PC-9 (cell line): ENCODE data around the gene CPEB2. TPM values are rescaled to one million over a fixed set of nuclear protein-coding genes. Genes with fewer than 3 reads are reported as not detected.
A peak's percentile ranks its signal among the peaks of the same experiment; 100 is the strongest.

Experiments used
- BruUV-seq: library from RNA; stranded (reverse); fragments of 400-500 nt; replicated peaks from 2 replicates; lab custom pipeline; 2021; lab: Mats Ljungman, UMichigan
- CTCF ChIA-PET: fragments of 300-600 bp; sonication (Branson Sonifier 250); formaldehyde crosslinking; loops from one replicate; lab custom pipeline; 2022; ENCODE audit warnings: antibody characterized with exemption; lab: Charles Lee
- POLR2A ChIA-PET: fragments of 300-600 bp; sonication (Branson Sonifier 250); formaldehyde crosslinking; loops from one replicate; lab custom pipeline; 2022; ENCODE audit warnings: antibody characterized with exemption; ENCODE audit not compliant: unreplicated experiment; lab: Charles Lee
- DNase-seq, 2 experiments: peaks; one replicate each; pipeline versions ENCODE4 v3.0.0 to v3.0.0-alpha.2; 2015 to 2022; ENCODE audit warnings: mixed read lengths in 1 of 2
- H2AFZ ChIP-seq: fragments of 200-600 bp; sonication (generic); 2 replicates; pipeline ENCODE4 v1.8.1; 2017; ENCODE audit warnings: antibody characterized with exemption
- H3F3A ChIP-seq: fragments of 200-600 bp; sonication (generic); 2 replicates; pipeline ENCODE4 v1.8.1; 2017; ENCODE audit warnings: antibody characterized with exemption, mild to moderate bottlenecking, low read depth; ENCODE audit not compliant: insufficient read depth
- H3K27ac ChIP-seq: fragments of 200-600 bp; sonication (generic); 2 replicates; pipeline ENCODE4 v1.6.1; 2016; ENCODE audit warnings: mixed run types
- H3K27me3 ChIP-seq: fragments of 200-600 bp; sonication (generic); 2 replicates; pipeline ENCODE4 v1.6.1; 2016; ENCODE audit warnings: low read depth, mixed run types; ENCODE audit not compliant: insufficient read depth
- H3K36me3 ChIP-seq: fragments of 200-600 bp; sonication (generic); 2 replicates; pipeline ENCODE4 v1.6.1; 2016; ENCODE audit warnings: low read depth, mixed run types
- H3K4me1 ChIP-seq: fragments of 200-600 bp; sonication (generic); replicated peaks from 2 replicates; pipeline ENCODE4 v1.6.1; 2016; ENCODE audit warnings: mixed run types; ENCODE audit not compliant: insufficient read depth
- H3K4me2 ChIP-seq: fragments of 200-600 bp; sonication (generic); 2 replicates; pipeline ENCODE4 v1.6.1; 2017; ENCODE audit warnings: mixed run types
- H3K4me3 ChIP-seq: fragments of 200-600 bp; sonication (generic); 2 replicates; pipeline ENCODE4 v1.6.1; 2016; ENCODE audit warnings: mixed run types
- H3K79me2 ChIP-seq: fragments of 200-600 bp; sonication (generic); 2 replicates; pipeline ENCODE4 v1.6.1; 2017; ENCODE audit warnings: low read depth, mixed run types
- H3K9me2 ChIP-seq: fragments of 200-600 bp; sonication (generic); 2 replicates; pipeline ENCODE4 v1.8.1; 2017; ENCODE audit warnings: mild to moderate bottlenecking; ENCODE audit not compliant: insufficient read depth
- H3K9me3 ChIP-seq: fragments of 200-600 bp; sonication (generic); 2 replicates; pipeline ENCODE4 v1.8.1; 2016; ENCODE audit warnings: low read depth; ENCODE audit not compliant: insufficient read depth
- H4K20me1 ChIP-seq: fragments of 200-600 bp; sonication (generic); 2 replicates; pipeline ENCODE4 v1.8.1; 2017; ENCODE audit not compliant: insufficient read depth
- CTCF ChIP-seq: fragments of 200-600 bp; sonication (generic); conservative IDR thresholded peaks from 2 replicates; pipeline ENCODE4 v1.6.1; 2017; ENCODE audit warnings: mixed run types, antibody characterized with exemption, mild to moderate bottlenecking, moderate library complexity
- EZH2 ChIP-seq: fragments of 200-600 bp; sonication (generic); IDR thresholded peaks from 2 replicates; pipeline ENCODE4 v1.8.0; 2017; ENCODE audit warnings: antibody characterized with exemption, low read depth
- intact Hi-C: fragments of 100-400 bp; cut with micrococcal nuclease; formaldehyde crosslinking; loops from one replicate; pipeline ENCODE4 v1.10.0; 2022; ENCODE audit not compliant: unreplicated experiment
- total RNA-seq: library from RNA; stranded (reverse); gene quantifications from 2 replicates; pipeline ENCODE4 v1.2.3, GENCODE V29; 2021

Gene CPEB2
- total RNA-seq, 1 experiment from 2014 or later, result 9.4 TPM

DNA sequence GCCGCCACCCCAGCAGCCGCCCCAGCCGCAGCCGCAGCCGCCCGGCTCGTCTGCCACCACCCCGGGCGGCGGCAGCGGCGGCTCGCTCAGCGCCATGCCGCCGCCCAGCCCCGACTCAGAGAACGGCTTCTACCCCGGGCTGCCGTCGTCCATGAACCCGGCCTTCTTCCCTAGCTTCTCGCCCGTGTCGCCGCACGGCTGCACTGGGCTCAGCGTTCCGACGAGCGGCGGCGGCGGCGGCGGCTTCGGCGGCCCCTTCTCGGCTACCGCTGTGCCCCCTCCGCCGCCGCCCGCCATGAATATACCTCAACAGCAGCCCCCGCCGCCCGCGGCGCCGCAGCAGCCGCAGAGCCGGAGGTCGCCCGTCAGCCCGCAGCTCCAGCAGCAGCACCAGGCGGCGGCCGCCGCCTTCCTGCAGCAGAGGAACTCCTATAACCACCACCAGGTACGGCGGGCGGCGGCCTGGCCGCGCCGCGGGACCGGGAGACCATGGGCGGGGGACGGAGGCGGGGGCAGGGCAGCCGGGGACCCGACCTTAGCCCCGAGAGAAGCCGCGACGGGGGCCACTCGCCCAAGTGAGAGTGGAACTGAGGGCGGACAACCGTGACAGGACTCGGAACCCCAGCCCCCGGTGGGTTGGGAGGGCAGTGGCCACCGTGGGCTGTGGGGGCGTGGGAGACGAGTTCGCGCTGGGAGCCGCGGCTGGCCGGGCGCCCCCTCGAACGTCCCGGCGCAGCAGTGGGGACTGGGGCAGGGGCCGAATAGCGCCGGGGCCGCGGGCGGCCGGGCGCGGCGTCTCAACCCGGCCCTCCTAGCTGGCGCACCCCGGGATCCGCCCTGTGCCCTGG is 1.8 kb downstream of the CPEB2 start:
- H3K4me2 ChIP-seq, result peak overlapping the region; percentile 79

GRCh38 chr4:15004739-15005301 is 2.5 kb downstream of the CPEB2 start:
- no peak for TF ChIP-seq EZH2
- no peak for TF ChIP-seq CTCF
- BruUV-seq, result TSS peak; percentile 22
- DNase-seq, result peak; percentile 75 to 85
- peak overlapping the region; percentile 60 for H3K4me3 ChIP-seq
- no peaks in the 10 kb centered on the region; the same call in 1 of the 2 replicates for H3K36me3 ChIP-seq
- H3K9me3 ChIP-seq, result no peaks in the 10 kb centered on the region
- no peaks in the 10 kb centered on the region for H3K9me2 ChIP-seq
- H3K4me2 ChIP-seq, result peak overlapping the region; percentile 79
- H3K27ac ChIP-seq, result peak overlapping the region; percentile 21
- peak overlapping the region; percentile 64 for H2AFZ ChIP-seq
- intact Hi-C loops, result loop anchor here (2.0 to 10.0 kb wide), 7 partner anchors 220 to 1348 kb away; partner anchors contain the start of gene FBXL5
- peaks cover 12% of the 10 kb centered on the region; the same call in 1 of the 2 replicates for H3F3A ChIP-seq
- no peaks in the 10 kb centered on the region for H3K27me3 ChIP-seq
- peaks cover 22% of the 10 kb centered on the region; the same call in 1 of the 2 replicates for H3K4me1 ChIP-seq
- no peaks in the 10 kb centered on the region for H4K20me1 ChIP-seq
- POLR2A ChIA-PET, result no interaction called here
- CTCF ChIA-PET, result interaction anchor here (0.7 kb wide), 1 partner anchor 166 kb away, joined by 4 read pairs; no protein-coding TSS in a partner anchor
- peaks cover 23% of the 10 kb centered on the region for H3K79me2 ChIP-seq

More for the DNA sequence above, 1.8 kb downstream of the CPEB2 start:
- no peaks in the 10 kb centered on the region for H3K9me3 ChIP-seq
- CTCF ChIA-PET, result interaction anchor here (0.6 kb wide), 2 partner anchors 127 to 134 kb away, joined by 7 to 12 read pairs; no protein-coding TSS in a partner anchor
- BruUV-seq, result TSS peak; percentile 20
- POLR2A ChIA-PET, result no interaction called here
- H3K36me3 ChIP-seq, result no peaks in the 10 kb centered on the region; the same call in 1 of the 2 replicates
- no peaks in the 10 kb centered on the region for H3K27me3 ChIP-seq
- peaks cover 22% of the 10 kb centered on the region; the same call in 1 of the 2 replicates for H3K4me1 ChIP-seq
- no peak for TF ChIP-seq EZH2
- no peak for TF ChIP-seq CTCF
- H3K27ac ChIP-seq, result peak overlapping the region; percentile 21; the same call in 1 of the 2 replicates
- peaks cover 12% of the 10 kb centered on the region; the same call in 1 of the 2 replicates for H3F3A ChIP-seq
- no peaks in the 10 kb centered on the region for H4K20me1 ChIP-seq
- intact Hi-C loops, result loop anchor here (2.0 to 10.0 kb wide), 9 partner anchors 79 to 1347 kb away; partner anchors contain the start of gene FBXL5
- peaks cover 23% of the 10 kb centered on the region for H3K79me2 ChIP-seq
- peak overlapping the region; percentile 64 for H2AFZ ChIP-seq
- peak in 1 of 2 experiments; percentile 19 for DNase-seq
- H3K9me2 ChIP-seq, result no peaks in the 10 kb centered on the region
- H3K4me3 ChIP-seq, result peak overlapping the region; percentile 60
